GM12865 (cell line): ENCODE measurements around the gene SHISAL1.

Experiments used
- DNase-seq: peaks from one replicate; pipeline ENCODE4 v3.0.0; 2010; ENCODE audit warnings: low read depth
- H3K4me3 ChIP-seq: 2 replicates; pipeline ENCODE4 v1.5.1; 2011; ENCODE audit warnings: mild to moderate bottlenecking, low read depth, low read length, control low read depth
- CTCF ChIP-seq: IDR thresholded peaks from 2 replicates; pipeline ENCODE4 v1.5.1; 2011; ENCODE audit warnings: low read length, control low read depth, low read depth, inconsistent platforms; ENCODE audit not compliant: insufficient read depth; ENCODE audit errors: missing control alignments

SHISAL1 gene

GRCh38 chr22:44219101-44219870 lies 93.5 kb downstream of the SHISAL1 start:
- TF ChIP-seq CTCF: no peak

GRCh38 chr22:44218071-44218470 lies 94.7 kb downstream of the SHISAL1 start:
- H3K4me3 ChIP-seq: no peak overlapping the region
- TF ChIP-seq CTCF: no peak
- no peak for DNase-seq

More at GRCh38 chr22:44219101-44219870, 93.5 kb downstream of the SHISAL1 start:
- DNase-seq: no peak
- H3K4me3 ChIP-seq: no peak overlapping the region

GRCh38 chr22:44217346-44217745 lies 95.4 kb downstream of the SHISAL1 start:
- no peak for DNase-seq
- H3K4me3 ChIP-seq: no peak overlapping the region
- no peak for TF ChIP-seq CTCF

- no peak for TF ChIP-seq CTCF
- DNase-seq: no peak
- no peak overlapping the region for H3K4me3 ChIP-seq
Measured at GRCh38 chr22:44215287-44215686, 97.5 kb downstream of the SHISAL1 start.

GRCh38 chr22:44214764-44215163 lies 98.0 kb downstream of the SHISAL1 start:
- no peak for TF ChIP-seq CTCF
- H3K4me3 ChIP-seq: no peak overlapping the region
- no peak for DNase-seq

GRCh38 chr22:44214187-44214586 lies 98.6 kb downstream of the SHISAL1 start:
- DNase-seq: no peak
- H3K4me3 ChIP-seq: no peak overlapping the region
- no peak for TF ChIP-seq CTCF

GRCh38 chr22:44213489-44214043 lies 99.2 kb downstream of the SHISAL1 start:
- no peak for DNase-seq
- no peak for TF ChIP-seq CTCF
- H3K4me3 ChIP-seq: no peak overlapping the region
